Activated T-cell treated with anti-CD3 and anti-CD28 coated beads for 1 hour (primary cell): ENCODE data around the gene ZNF789.
A peak's percentile ranks its signal among the peaks of the same experiment; 100 is the strongest.
"Not testable (repeated sequence)": the region's sequence is repeated elsewhere in the genome, so short reads cannot be mapped to it uniquely, and the experiment has no call there.

Experiments used
- DNase-seq: peaks from one replicate; pipeline ENCODE4 v3.0.0-alpha.2; 2020; ENCODE audit warnings: low read depth

The ZNF789 gene

DNA sequence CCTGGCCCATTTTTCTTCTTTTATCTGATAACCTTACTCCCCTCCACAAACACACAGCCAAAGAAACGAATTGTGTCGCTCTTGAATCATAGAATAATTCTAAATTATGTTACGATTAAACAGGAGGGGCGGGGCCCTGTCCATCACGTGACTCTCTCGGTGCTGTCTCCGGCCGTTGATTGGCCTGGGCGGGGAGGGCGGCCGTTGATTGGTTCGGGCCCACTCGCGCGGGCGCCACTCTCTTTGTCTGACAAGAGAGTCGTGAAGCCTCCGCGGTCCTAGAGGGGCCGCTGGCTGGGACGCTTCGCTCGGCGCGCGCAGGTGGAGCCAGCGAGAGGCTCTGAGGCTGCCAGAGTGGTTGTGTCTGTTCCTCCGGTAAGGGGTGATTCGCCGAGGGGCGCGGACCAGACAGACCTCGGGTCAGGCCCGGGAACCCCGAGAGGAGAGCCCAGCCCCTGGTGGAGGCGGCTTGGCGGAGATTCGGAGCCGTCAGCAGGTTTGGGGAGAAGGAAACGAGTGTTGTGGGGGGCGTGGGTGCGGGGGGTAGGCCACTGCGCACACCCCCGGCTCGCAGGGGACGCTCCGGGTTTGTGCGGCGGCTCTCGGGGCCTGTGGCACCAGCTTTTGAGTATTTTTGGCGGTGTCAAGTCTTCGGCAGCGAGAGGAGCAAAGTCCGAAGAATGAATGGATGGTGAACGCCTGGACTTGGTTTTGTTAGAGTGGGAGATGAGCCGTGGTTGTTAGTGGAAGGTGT is at the start of gene ZNF789:
ZNF789 (plus strand) TSS at position 330 of the 754 bp plus-strand sequence. CDS start 3,567 bp downstream, outside the sequence.
- peak; percentile 98 for DNase-seq

DNA sequence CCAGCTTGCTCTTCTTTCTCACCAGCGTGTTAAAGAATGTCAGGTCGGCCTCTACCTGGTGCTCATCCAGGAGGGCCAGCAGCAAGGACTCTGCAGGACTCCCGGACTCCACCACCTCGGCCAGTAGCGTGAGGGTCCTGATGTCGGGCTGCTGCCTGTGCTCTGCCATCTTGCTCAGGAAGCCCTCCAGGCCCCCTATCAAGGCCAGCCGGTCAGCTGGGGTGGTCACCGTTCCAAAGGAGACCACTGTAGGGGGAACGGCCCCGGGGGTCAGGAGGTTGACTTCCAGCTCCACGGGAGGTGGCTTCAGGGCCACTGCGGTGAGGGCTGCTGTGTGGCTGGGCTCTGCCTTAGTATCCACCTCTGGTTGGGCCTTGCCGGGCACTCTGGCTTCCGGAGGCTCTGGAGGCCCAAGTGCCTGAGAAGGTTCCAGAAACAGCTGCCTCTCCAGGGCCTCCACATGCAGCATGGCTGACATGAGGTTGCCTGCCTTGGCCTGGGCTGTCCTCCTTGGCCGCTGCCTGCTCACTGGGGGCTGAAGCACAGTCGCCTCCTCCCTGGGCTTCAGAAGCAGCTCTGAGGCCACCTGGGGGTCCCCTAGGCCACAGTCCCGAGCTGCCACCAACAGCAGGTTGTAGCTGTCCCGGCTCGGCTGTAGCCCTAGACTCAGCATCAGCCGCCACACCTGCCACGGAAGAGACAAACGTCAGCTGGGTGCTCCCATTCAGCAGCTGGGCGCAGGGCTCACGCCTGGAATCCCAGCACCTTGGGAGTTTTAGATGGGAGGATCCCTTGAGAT is 47.6 kb upstream of the ZNF789 start:
- no peak for DNase-seq

DNA sequence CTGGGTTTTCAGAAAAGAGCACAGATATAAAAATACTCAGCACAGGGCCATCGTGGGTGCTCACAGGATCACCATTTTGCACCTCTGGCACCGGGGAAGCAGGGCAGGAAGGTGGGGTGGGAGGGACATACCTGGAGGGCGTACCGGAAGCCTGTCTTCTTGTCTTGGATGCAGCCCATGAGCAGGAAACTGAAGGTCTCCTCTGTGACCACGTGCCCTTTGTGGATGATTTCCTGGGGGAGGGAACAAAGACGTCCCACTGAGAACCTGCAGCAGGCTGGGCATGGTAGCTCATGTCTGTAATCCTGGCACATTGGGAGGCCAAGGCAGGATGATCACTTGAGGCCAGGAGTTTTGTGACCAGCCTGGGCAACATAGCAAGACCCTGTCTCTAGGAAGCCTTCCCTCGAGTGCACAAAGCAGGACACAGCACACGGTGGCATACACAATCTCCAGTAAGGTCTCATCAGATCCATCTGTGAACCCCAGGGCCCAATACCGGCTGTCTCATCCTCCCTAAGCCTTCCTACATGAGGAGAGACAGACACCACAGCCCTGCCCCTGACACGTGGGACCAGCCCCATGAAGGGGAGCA is 43.6 kb upstream of the ZNF789 start:
- no peak for DNase-seq

DNA sequence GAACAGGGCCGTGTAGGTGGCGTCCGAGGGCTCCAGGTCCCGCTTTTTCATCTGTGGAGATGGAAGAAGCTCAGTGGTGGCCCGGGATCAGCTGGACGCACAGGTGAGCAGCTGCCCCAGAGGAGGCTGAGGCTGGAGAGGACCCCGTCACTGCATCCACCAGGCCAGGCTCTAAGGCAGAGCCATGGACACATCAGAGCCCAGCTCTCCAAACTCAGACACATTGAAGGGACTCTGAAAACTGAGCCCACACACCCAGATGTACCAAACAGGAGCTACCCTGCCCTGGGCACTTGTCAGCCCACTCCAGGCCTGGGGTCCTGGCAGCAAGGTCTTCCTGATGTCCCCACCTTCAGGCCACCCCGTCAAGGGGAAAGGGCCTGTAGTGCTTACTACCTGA is 42.9 kb upstream of the ZNF789 start:
- no peak for DNase-seq

DNA sequence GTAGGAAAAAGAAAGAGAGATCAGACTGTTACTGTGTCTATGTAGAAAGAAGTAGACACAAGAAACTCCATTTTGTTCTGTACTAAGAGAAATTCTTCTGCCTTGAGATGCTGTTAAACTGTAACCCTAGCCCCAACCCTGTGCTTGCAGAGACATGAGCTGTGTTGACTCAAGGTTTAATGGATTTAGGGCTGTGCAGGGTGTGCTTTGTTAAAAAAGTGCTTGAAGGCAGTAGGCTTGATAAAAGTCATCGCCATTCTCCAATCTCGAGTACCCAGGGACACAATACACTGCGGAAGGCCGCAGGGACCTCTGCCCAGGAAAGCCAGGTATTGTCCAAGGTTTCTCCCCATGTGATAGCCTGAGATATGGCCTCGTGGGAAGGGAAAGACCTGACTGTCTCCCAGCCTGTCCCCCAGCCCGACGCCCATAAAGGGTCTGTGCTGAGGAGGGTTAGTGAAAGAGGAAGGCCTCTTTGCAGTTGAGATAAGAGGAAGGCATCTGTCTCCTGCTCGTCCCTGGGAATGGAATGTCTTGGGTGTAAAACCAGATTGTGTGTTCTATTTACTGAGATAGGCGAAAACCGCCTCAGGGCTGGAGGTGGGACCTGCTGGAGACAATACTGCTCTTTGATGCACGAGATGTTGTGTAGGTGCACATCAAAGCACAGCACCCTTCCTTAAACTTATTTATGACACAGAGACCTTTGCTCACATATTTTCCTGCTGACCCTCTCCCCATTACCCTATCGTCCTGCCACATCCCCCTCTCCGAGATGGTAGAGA is 40.7 kb upstream of the ZNF789 start:
- DNase-seq: not testable (repeated sequence)

DNA sequence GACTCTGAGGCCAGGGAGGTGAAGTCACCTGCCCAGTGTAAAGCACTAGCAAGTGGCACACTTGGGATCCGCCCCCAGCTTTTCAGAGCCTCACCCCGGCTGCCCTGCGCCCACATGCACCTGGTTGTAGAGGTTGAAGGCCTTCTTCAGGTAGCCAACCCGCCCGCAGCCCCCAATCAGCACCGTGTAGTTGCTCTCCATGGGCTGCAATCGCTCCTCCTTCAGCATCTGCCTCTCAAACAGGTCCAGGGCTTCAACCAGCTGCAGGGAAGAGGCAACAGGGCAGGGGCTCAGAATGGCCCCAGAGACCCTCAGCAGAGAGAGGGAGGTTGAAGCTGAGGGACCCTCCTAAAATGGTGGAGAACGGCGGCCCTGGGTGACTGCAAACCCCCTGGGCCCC is 39.5 kb upstream of the ZNF789 start:
- no peak for DNase-seq

DNA sequence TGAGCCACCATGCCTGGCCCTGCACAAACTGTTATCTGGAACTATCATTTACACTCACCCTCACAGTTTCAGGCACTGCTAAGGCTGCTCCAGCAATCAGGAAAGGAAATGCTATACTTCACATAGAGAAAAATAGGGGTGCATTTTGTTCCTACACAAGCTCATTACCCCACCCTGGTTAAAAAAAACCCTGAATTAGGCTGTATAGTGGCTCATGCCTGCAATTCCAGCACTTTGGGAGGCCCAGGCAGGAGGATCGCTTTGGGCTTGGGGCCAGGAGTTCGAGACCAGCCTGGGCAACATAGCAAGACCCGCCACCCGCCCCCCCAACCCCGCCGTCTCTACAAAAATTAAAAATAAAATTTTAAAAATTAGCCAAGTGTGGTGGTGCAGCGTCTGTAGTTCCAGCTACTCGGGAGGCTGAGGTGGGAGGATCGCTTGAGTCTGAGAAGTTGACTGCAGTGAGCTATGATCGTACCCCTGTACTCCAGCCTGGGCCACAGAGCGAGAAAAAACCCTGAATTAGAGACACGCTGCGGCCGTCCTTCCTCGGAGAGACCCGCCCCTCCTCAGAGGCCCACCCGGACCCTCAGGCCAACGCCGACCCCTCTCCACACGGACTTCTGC is 34.6 kb upstream of the ZNF789 start:
- DNase-seq: no peak

DNA sequence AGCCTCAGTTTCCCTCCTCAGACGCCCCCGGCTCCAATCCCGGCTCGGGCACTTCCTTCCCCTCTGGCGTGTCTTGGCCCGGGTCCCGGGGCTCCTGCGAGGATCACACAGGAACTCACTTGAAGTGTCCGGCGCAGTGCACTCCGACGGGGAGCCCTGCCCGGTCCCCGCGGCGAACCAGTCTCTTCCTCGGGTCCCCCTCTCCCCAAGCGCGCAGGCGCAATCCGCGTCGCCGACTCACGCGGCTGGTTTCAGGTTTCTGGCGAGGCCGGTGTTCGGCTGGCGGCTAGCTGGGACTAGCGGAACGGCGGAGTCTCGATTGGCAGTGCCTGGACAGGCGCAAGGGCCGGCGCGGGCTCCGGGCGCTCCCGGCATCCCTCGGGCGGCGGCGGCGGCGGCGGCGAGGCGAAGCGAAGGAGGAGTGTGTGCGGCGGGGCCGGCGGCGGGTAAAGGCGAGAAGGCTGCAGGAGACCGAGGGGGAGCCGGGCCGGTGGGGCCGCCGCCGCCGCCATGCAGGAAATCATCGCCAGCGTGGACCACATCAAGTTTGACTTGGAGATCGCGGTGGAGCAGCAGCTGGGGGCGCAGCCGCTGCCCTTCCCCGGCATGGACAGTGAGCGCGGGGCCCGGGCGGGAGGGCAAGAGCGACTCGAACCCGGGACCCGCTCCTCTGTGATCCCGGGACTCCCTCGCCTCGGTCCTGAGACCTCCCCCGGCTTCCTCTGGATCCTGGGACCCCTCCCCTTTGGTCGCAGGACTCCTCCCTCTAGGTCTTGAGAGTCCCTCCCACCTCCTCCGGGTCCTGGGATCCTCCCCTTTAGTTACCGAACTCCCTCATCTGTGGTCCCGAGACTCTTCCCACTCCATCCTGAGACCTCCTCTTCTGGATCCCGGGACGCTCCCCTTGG is 33.9 kb upstream of the ZNF789 start, which contains the start of the genes CPSF4 and PTCD1:
CPSF4 (plus strand) TSS at position 371 of the 908 bp plus-strand sequence; CDS start at position 511, 140 bp downstream.
PTCD1 (minus strand) TSS at position 226 of the 908 bp plus-strand sequence. CDS start 3,556 bp downstream, outside the sequence.
- DNase-seq: peak; percentile 86

DNA sequence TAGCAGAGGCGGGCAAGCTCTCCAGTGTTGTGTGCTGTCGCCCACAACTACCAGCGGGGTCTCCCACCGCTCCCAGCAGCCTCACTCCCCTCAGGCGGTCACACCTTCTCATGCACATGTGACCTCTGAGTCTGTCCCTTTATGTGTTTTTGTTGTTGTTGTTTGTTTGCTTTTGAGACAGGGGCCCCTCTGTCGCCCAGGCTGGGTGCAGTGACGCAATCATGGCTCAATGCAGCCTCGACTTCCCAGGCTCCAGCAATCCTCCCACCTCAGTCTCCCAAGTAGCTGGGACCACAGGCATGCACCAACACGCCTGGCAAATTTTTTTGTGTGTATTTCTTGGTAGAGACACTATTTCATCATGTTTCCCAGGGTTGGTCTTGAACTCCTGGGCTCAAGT is 32.5 kb upstream of the ZNF789 start:
- DNase-seq: no peak

DNA sequence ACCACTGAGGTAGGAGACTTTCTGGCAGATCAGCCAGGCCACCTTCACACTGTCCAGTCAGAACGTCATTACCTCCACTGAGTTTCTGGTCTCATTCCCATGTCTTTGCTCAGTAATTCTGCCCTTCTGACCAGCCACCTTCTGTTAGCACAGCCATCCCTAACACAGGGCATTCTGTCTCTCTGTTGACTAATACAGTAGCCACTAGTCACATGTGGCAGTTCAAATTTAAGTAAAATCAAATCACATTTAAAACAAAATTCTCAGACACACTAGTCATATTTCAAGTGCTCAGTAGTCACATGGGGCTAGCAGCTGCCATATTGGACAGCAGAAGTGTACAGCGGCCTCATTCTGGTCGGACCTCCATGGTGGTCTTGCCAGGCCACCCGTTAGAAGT is 26.6 kb upstream of the ZNF789 start:
- DNase-seq: no peak

DNA sequence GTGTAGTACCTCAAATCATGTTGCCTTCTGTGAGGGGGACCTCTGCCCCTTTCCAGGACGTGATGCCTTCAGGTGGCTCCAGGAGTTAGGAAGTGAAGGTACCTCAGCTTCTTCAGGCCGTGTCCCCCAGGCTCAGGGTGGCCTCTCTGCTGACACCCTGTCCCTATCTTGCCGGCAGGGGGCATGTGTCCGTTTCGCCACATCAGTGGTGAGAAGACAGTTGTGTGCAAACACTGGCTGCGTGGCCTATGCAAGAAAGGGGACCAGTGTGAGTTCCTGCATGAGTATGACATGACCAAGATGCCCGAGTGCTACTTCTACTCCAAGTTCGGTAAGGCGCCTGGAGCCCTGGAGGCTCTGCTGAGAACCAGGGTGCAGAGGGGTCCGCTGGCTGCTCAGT is 24.7 kb upstream of the ZNF789 start:
- no peak for DNase-seq

DNA sequence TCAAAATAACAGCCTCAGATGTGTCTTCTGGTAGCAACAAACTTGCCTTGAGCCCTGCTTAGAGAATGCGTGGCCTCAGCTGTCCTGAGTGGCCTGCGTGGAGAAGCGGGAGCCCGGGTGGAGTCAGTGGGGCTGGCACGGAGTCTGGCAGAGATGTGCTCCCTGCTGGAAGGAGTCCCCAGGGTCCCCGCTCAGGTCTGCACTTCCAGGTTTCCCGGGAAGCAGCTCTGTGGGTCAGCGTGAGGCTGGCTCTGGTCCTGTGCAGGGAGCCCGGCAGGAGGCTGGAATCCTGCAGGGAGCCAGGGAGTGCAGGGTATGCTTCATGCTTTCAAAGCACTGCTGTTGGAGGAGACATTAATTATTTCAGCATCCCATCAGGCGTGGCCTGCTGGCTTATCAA is 23.8 kb upstream of the ZNF789 start:
- DNase-seq: no peak

DNA sequence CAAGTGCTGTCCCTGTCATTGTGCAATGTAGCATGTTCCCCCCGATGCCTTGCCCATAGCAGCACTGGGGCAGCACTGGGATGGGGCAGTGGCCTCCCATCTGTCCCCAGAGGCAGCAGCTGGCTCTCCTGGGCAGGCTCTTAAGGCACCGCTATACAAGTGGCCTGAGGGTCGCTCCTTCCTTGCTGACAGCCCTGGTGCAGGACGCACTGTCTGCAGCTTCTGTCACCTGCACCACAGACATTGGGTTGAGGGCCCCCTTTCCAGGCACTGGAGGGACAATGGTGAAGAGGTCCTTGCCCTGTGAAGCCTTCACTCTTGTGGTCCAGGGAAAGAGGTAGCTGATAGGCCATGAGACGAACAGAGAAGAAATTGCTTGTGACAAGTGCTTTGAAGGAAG is 23.4 kb upstream of the ZNF789 start:
- no peak for DNase-seq

DNA sequence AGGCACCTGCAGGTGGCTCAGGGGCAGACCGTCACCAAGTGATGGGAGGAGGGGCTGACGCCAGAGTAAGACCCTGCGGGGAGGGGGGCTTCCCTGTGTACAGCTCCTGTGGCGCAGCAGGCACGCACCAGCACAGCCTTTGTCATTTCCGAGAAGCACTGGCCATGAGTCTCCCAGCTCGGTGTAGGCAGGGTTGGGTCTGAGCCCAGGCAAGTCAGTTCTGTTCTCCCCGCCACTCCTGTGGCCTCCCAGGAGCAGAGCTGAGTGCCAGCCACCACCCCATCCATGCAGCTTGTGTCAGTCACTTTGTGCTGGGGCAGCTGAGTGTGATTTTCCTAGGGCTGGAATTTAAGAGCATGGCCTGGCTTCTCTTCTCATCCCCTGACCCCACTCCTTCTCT is 20.8 kb upstream of the ZNF789 start:
- no peak for DNase-seq

DNA sequence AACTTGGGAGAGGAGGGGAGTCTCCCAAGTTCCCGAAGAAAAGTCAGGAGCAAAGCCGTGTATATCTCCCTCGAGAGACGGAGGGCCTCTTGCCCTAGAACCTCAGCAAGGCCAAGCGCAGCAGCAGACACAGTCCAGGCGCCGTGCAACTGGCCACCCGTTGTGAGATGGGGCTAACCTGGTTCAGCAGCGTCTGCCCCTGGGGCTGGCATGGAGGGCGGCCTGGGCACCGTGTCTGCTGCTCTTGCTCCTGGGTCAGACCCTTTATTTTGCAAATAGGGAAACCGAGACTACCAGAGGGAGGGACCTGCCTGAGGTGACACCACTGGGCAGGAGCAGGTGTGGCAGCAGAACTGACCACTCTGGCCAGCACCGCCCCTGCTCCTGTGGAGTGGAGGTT is 20.1 kb upstream of the ZNF789 start:
- no peak for DNase-seq

DNA sequence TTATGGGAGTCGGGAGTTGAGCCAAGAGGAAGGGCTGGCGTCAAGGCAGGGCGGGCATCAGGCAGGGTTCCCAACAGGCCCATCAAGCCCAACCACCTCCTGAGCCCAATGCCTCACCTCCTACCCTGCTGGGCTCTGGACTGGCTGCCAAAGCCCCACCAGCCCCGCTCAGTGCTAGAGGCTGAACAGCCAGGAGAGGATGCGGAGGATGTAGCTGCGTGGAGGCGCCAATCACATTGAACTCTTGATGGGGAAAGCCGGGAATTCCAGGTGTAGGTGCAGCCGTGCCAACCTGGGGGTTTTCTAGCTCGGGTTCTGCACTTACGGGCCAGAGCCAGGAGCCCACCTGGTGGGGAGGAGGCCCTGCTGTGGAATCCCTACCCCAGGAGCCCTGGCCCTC is 19.6 kb upstream of the ZNF789 start:
- no peak for DNase-seq

DNA sequence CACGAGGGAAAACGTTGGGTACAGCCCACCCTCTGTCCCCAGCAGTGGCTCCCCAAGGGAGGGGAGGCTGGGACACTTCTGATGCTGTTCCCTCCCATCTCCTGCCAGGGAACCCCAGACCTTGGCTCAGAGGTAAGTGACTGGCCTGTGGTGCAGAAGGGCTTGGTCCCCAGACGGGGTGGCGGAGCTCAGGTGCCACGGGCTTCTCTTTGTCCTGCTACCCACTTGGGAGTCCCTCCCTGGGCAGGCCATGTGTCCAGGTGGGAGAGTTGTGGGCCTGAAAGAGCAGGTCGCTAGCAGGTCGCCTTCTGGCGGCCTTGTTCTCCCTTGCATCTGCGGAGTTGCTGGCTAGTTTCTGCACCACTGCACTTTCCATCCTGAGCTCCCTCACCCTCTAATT is 16.8 kb upstream of the ZNF789 start:
- no peak for DNase-seq

DNA sequence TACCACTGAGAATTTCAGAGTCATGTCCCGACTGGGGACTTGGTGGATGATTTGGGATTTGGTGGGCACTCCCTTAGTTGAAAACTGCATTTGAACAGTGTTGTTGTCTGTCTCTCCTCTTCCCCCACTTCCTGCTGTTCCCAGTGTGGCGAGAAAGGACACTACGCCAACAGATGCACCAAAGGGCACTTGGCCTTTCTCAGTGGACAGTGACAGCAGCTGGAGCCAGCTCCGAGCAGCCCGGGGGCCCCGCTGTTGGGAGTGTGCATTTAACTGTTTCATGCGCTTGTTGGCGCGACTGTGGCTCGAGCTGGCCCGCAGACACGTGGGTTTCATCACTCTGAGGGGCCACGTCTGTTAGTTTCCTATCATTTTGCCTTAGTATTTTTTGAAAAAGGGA is 16.4 kb upstream of the ZNF789 start:
- DNase-seq: no peak

DNA sequence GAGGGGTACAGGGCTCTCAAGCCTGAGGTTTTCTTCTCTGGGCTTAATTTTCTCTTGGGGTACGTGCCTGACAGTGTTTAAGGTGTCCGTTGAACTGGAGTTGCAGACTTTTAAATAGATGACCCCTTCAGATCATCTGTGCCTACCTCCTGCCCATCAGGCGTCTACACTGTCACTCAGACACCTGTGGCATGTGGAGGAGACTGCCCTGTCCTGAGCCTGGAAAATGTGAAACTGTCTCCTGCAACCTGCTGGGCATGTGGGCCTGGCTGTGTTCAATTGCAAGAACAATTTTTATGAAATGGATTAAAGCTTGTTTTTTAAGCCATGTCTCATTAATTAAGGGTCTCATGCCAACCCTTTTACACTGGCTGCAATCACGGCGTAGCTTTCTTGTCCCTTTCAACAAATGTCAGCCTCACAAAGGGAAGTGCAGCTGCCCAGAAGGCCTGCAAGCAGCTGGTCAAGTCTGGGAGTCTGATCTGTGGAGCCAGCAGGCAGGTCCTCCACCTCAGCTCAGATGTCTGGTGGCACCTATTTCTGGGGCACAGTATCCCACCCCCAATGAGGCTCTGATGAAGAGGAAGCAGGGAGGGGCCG is 15.5 kb upstream of the ZNF789 start:
- no peak for DNase-seq
